BLaER1 treated with 17β-estradiol and CSF1 and Interleukin-3, amounts not matched to agents 10 nM and 100 nM (cell line): ENCODE data around the gene PCGF2.

Experiments used
- H3K27ac ChIP-seq, 11 experiments: shearing (Covaris generic); formaldehyde crosslinking; 2 replicates each; pipeline ENCODE4 v1.8.1; 2022
- H3K27me3 ChIP-seq, 11 experiments: shearing (Covaris generic); formaldehyde crosslinking; 2 replicates each; pipeline ENCODE4 v1.8.1; 2022
- H3K36me3 ChIP-seq, 11 experiments: shearing (Covaris generic); formaldehyde crosslinking; 2 replicates each; pipeline ENCODE4 v1.8.1; 2022
- H3K4me1 ChIP-seq, 10 experiments: shearing (Covaris generic); formaldehyde crosslinking; 2 replicates each; pipeline ENCODE4 v1.8.1; 2022
- H3K4me2 ChIP-seq, 11 experiments: shearing (Covaris generic); formaldehyde crosslinking; 2 replicates each; pipeline ENCODE4 v1.8.1; 2022
- H3K4me3 ChIP-seq, 10 experiments: shearing (Covaris generic); formaldehyde crosslinking; 2 replicates each; pipeline ENCODE4 v1.8.1; 2022
- H3K9ac ChIP-seq, 11 experiments: shearing (Covaris generic); formaldehyde crosslinking; 2 replicates each; pipeline ENCODE4 v1.8.1; 2022
- H3K9me3 ChIP-seq, 11 experiments: shearing (Covaris generic); formaldehyde crosslinking; replicated peaks in 1 of 11; 2 replicates each; pipeline ENCODE4 v1.8.1; 2022
- H4K20me1 ChIP-seq, 11 experiments: shearing (Covaris generic); formaldehyde crosslinking; 2 replicates each; pipeline ENCODE4 v1.8.1; 2022
- Cebpa-rat ChIP-seq, 11 experiments: shearing (Covaris generic); IDR thresholded peaks; 2 replicates each; pipeline ENCODE4 v1.8.1; 2022

Gene PCGF2

DNA sequence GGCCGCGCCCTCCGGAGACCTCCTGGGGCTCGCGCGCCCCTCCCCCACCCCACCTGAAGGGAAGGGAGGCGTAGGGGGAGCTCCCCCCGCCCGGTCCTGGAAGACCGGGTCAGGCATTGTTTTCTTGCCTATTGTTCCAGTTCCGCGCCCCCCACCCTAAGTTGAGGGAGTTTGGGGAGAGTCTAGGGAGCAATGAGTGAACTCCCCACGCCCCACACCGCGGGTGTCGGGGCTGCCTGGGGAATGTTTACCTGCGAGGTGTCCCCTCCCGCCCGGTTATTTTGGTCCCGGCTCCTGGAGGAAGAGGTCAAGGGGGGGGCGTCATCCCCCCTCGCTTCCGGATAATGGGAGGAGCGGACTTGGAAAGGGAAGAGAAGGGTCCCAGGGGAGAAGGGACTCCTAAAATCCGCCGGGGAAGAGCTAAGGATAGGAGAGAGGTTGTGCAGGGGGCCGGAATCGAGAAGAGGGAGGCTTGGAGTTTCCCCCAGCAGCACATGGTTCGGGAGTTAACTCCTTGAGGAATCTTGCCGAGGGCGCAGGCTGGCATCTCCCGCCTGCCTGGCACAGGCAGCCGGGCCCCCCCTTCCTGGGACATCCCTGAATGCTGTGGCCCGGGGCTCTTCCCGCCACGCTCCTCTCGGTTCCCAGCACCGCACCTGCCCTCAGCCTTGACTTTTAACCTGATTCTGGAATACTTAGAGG, 42.2 kb downstream of the PCGF2 start:
- no peak for TF ChIP-seq Cebpa-rat (IDR thresholded peaks at IDR 0.05)
- peak overlapping the region; percentile 16 to 99 (median 96); a peak in 20 of 22 replicates for H3K27ac ChIP-seq
- H3K27me3 ChIP-seq: no peaks in the 10 kb centered on the region

DNA sequence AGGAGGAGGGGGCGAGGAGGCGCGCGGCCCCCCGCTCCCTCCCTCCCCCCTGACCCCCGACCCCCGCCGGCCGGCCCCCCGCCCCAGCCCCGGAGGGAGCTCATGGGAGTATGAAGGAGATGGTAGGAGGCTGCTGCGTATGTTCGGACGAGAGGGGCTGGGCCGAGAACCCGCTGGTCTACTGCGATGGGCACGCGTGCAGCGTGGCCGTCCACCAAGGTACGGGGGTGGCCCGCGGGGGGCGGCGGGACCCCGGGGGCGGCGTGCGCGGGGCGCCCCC, 42.7 kb downstream of the PCGF2 start:
- Histone ChIP-seq H3K4me2 (peak overlapping the region; percentile 93 to 99 (median 98); a peak in 21 of 22 replicates), H3K9ac (peak overlapping the region; percentile 91 to 99 (median 97))

More for the DNA sequence above, 42.2 kb downstream of the PCGF2 start:
- Histone ChIP-seq H3K4me3 (peak overlapping the region; percentile 75 to 96 (median 90)), H3K4me2 (peak overlapping the region; percentile 93 to 99 (median 98)), H4K20me1 (peaks cover 24 to 51% (median 43%) of the 10 kb centered on the region in 11 experiments; a peak in 17 of 22 replicates), H3K9me3 (no peaks in the 10 kb centered on the region), H3K9ac (peak overlapping the region; percentile 85 to 99 (median 97)), H3K4me1 (peaks cover 53 to 83% (median 80%) of the 10 kb centered on the region in 10 experiments), H3K36me3 (peaks cover 27 to 35% (median 29%) of the 10 kb centered on the region in 11 experiments)

DNA sequence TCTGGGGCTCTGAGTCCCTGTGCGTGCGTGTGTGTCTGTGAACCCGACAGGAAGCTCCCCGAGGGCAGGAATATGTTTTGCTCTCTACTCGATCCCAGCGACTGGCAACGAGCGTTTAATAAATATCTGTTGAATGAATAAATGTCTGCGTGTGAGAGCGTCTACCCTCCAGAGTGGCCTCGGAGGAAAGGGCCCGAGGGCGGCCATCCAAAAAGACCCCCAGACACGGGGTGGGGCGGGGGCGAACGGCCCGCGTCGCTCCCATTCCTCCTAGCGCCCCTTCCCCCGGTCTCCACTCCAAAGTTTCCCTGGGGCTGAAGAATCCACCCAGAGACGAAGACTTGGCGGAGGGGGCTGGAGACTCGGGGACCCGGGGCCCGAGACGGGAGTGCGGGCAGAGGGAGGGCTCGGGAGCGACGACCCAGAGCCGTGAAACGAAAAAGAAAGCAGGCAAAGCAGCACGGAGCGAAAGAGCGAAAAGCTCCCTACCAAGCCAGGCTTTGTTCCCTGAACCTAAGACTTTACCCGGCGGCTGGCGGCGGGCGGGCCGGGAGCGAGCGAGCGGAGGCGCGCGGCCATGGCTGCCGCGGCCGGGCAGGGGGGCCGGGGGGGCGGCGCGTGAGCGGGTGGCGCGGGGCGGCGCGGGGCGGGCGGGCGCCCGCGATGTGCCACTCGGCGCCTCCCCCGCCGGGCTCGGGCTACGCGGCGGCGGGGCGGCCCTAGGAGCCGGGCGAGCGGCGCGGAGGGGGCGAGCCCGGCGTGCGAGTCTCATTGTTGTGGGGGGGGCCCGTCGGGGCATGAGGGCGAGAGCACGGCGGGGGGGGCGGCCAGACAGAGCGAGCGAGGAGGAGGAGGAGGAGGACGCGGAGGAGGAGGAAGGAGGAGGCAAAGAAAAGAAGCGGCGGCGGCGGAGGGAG, 43.3 kb downstream of the PCGF2 start, which contains the start of gene MLLT6:
MLLT6 (plus strand) TSS at position 668 of the 917 bp plus-strand sequence. CDS start 360 bp downstream, outside the sequence.
- peaks cover 25 to 28% (median 26%) of the 10 kb centered on the region in 11 experiments for H3K36me3 ChIP-seq
- TF ChIP-seq Cebpa-rat (IDR thresholded peaks at IDR 0.05): no peak
- peaks cover 53 to 83% (median 77%) of the 10 kb centered on the region in 10 experiments for H3K4me1 ChIP-seq
- H3K4me3 ChIP-seq: peak within 1 kb of the TSS; percentile 75 to 96 (median 90)
- peak within 1 kb of the TSS; percentile 90 to 99 (median 97) for H3K27ac ChIP-seq
- H4K20me1 ChIP-seq: peaks cover 20 to 40% (median 33%) of the 10 kb centered on the region in 11 experiments; a peak in 17 of 22 replicates
- peak within 1 kb of the TSS; percentile 96 to 99 (median 98) for H3K4me2 ChIP-seq
- peak within 1 kb of the TSS; percentile 91 to 99 (median 97) for H3K9ac ChIP-seq
- H3K9me3 ChIP-seq: 0 out of 22 replicates have a peak, but pooled peaks cover 0 to 3% (median 0%) of the 10 kb centered on the region in 11 experiments
- no peaks in the 10 kb centered on the region for H3K27me3 ChIP-seq

More for the DNA sequence above, 42.7 kb downstream of the PCGF2 start:
- TF ChIP-seq Cebpa-rat (IDR thresholded peaks at IDR 0.05): no peak
- Histone ChIP-seq H4K20me1 (peaks cover 24 to 46% (median 39%) of the 10 kb centered on the region in 11 experiments; a peak in 17 of 22 replicates), H3K4me3 (peak overlapping the region; percentile 75 to 96 (median 90)), H3K36me3 (peaks cover 27 to 34% (median 29%) of the 10 kb centered on the region in 11 experiments), H3K4me1 (peaks cover 53 to 83% (median 80%) of the 10 kb centered on the region in 10 experiments), H3K27ac (peak overlapping the region; percentile 16 to 99 (median 97); a peak in 20 of 22 replicates), H3K27me3 (no peaks in the 10 kb centered on the region), H3K9me3 (0 out of 22 replicates have a peak, but pooled peaks cover 0 to 2% (median 0%) of the 10 kb centered on the region in 11 experiments)

DNA sequence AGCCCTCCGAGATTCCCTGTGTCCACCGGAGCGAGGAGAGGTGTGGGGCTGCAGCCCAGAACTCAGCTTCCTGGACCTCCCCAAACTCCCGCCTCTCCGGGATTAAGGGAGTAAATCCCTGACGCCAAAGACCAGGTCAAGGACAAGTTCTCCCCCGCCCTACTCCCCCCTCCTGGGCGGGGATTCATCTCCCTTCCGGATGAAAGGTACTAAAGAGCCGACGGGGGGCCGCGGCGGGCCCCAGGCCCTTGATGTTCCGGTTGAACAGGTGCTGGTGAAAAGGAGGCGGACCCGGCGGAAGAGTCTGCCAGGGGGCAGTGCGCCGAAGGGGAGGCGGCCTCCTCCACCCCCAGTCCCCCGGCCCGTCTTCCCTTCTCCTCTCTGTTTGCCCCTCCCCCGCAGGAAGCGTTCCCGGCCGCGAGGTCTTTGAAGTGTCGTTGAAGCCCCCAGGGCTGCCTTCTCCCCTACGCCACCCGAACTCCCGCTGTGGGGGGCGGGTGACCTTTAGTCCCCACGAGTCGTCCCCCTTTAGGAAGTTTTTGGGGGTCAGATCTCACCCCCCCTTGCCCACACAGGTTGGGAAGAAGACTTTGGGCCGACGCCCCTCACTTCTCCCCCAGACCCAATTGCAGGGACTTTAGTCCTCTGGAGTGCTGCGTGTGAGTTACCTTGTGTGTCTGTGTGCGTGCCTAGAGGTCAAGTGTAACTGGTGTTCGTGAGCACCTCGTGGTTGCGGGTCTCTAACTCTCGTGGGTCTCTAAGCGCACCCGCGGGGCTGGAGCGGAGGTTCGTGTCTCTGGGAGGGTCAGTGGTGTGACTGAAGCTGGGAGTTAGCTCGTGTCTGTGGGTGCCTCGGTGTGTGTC, 44.2 kb downstream of the PCGF2 start:
- H3K27me3 ChIP-seq: no peaks in the 10 kb centered on the region
- peaks cover 16 to 19% (median 18%) of the 10 kb centered on the region in 11 experiments for H3K36me3 ChIP-seq
- H3K9me3 ChIP-seq: 0 out of 22 replicates have a peak, but pooled peaks cover 0 to 3% (median 0%) of the 10 kb centered on the region in 11 experiments
- H3K4me3 ChIP-seq: peak overlapping the region; percentile 75 to 96 (median 90)
- H4K20me1 ChIP-seq: peaks cover 20 to 31% (median 25%) of the 10 kb centered on the region in 11 experiments; a peak in 17 of 22 replicates
- no peak for TF ChIP-seq Cebpa-rat (IDR thresholded peaks at IDR 0.05)
- H3K27ac ChIP-seq: peak overlapping the region; percentile 90 to 99 (median 97)
- H3K9ac ChIP-seq: peak overlapping the region; percentile 91 to 99 (median 97)
- H3K4me1 ChIP-seq: peaks cover 53 to 79% (median 68%) of the 10 kb centered on the region in 10 experiments
- H3K4me2 ChIP-seq: peak overlapping the region; percentile 89 to 99 (median 97)

DNA sequence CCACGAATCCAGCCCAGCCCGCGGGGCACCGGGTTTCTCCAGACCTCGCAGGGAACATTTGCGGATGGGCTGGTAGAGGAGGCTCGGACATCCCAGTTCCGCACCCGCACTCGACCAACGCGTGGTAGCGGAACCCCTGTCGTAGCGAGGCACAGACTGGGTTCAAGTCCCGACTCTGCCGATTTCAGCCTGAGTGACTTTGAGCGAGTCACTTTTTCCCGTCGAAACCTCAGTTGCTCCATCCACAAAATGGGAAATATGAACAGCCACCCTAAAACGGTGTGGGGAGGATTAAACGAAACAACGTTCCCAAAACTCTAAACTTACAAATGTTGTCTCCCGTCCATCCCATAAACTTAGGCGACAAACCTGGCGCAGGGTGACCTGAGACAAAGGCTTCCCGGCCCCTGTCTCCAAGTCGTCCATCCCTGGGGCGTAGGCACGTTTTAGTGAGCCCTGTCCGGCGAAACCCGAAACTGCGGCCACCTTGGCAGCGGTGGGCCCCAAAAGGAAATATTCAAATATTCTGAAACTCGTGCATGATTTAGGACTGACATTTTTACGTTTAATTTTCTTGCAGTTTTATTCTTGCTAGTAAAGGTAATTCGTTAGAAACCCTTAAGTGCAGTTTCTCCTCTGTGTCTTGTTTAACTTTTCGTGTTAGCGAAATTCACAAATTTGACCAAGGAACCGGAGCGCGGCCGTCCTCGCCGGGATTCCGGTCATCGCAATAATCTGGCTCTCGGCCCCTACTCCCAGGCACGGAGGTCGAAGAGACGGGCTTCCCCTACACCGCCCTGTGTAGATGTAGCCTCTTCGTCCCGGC, 45.0 kb downstream of the PCGF2 start:
- H3K9me3 ChIP-seq: 0 out of 22 replicates have a peak, but pooled peaks cover 0 to 3% (median 0%) of the 10 kb centered on the region in 11 experiments
- peak overlapping the region; percentile 89 to 99 (median 97) for H3K4me2 ChIP-seq
- H3K4me1 ChIP-seq: peaks cover 51 to 73% (median 59%) of the 10 kb centered on the region in 10 experiments
- peak overlapping the region; percentile 90 to 99 (median 97) for H3K27ac ChIP-seq
- H3K36me3 ChIP-seq: peaks cover 8 to 10% (median 9%) of the 10 kb centered on the region in 11 experiments; a peak in 20 of 22 replicates
- peaks cover 16 to 22% (median 17%) of the 10 kb centered on the region in 11 experiments; a peak in 17 of 22 replicates for H4K20me1 ChIP-seq
- no peaks in the 10 kb centered on the region for H3K27me3 ChIP-seq
- TF ChIP-seq Cebpa-rat (IDR thresholded peaks at IDR 0.05): no peak
- H3K9ac ChIP-seq: peak overlapping the region; percentile 91 to 99 (median 97)
- H3K4me3 ChIP-seq: peak overlapping the region; percentile 75 to 96 (median 90)

DNA sequence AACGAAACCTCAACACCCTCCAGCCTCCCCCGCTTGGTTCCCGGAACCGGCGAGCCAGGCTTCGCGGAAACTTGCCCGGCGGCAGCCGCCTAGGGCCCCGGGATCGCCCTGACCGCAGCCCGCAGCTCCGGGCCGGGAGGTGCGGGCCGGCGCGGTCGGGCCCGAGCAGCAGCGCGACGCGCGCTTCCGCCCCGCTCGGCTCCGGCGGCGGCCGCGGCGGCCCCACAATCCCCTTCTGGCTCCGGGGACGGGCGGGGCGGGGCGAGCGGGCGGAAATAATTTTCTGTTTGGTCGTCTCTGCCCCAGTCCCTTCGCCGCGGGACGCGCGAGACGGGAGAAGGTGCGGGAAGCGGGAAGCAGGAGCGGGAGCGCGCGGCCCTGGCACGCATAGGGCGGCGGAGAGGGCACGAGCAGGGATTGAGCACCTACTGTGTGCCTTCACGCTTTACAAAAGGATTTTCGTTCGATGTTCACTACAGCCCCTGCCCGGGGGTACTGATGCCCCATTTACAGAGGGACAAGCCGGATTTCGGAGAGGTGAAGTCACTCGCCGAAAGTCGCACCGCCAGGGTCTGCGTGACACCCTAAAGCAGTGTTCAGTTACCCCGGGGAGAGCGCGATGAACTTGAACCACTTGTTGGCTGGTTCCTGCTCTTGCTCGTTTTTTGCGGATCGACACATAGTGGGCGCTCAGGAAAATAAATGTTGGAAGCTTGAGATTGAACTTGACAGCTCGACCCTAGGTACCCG, 45.8 kb downstream of the PCGF2 start:
- Histone ChIP-seq H3K4me2 (peak overlapping the region; percentile 89 to 99 (median 97)), H3K9ac (peak overlapping the region; percentile 91 to 99 (median 97)), H3K9me3 (0 out of 22 replicates have a peak, but pooled peaks cover 0 to 3% (median 0%) of the 10 kb centered on the region in 11 experiments), H3K27me3 (no peaks in the 10 kb centered on the region), H4K20me1 (peaks cover 8 to 14% (median 9%) of the 10 kb centered on the region in 11 experiments; a peak in 17 of 22 replicates), H3K36me3 (peaks cover 0 to 3% (median 1%) of the 10 kb centered on the region in 11 experiments; a peak in 11 of 22 replicates), H3K4me3 (peak overlapping the region; percentile 75 to 96 (median 90)), H3K27ac (peak overlapping the region; percentile 90 to 99 (median 97)), H3K4me1 (peaks cover 43 to 65% (median 54%) of the 10 kb centered on the region in 10 experiments)
- no peak for TF ChIP-seq Cebpa-rat (IDR thresholded peaks at IDR 0.05)
